ENCODE results near the gene PHF3. TPM values are rescaled to one million over a fixed set of nuclear protein-coding genes. Genes with fewer than 3 reads are reported as not detected.

PHF3 gene
- total RNA-seq, 2 experiments from 2014 or later: 54.8 to 92.5 TPM

GRCh38 chr6:63630466-63630865, 5.1 kb upstream of the PHF3 start:
- no peak overlapping the region for H3K27ac ChIP-seq (ENCODE audit: low read depth, low read length, poor library complexity, severe bottlenecking)
- ChIA-PET POLR2A (interaction anchor here (0.6 to 1.0 kb wide), 4 partner anchors 26 to 134 kb away, joined by 3 to 4 read pairs (median 3); no protein-coding TSS in a partner anchor), CTCF (ENCODE audit: unreplicated experiment) (no interaction called here)
- BruUV-seq (replicated peaks): no TSS peak
- no peak for TF ChIP-seq EZH2phosphoT487 (IDR thresholded peaks at IDR 0.05; ENCODE audit: borderline replicate concordance, low read depth, low read length)
- peaks cover 26% of the 10 kb centered on the region for H3K4me1 ChIP-seq (ENCODE audit: insufficient read depth, low read length, poor library complexity, severe bottlenecking)
- no peaks in the 10 kb centered on the region for H3K79me2 ChIP-seq (ENCODE audit: insufficient read depth, low read depth, low read length)
- no peak overlapping the region for H3K4me2 ChIP-seq (ENCODE audit: low read length)
- H2AFZ ChIP-seq (ENCODE audit: low read length): 0 out of 2 replicates have a peak overlapping the region, but pooled peaks have one; percentile 11
- DNase-seq (ENCODE audit: low spot score): no peak
- no peaks in the 10 kb centered on the region for H3K9me3 ChIP-seq (ENCODE audit: low read length)
- no peaks in the 10 kb centered on the region for H3K9me2 ChIP-seq (ENCODE audit: insufficient read depth, low read length)
- H4K20me1 ChIP-seq (ENCODE audit: insufficient read depth, low read length): no peaks in the 10 kb centered on the region
- intact Hi-C loops (cut with micrococcal nuclease; ENCODE audit: unreplicated experiment): no loop called here
- no peaks in the 10 kb centered on the region for H3K36me3 ChIP-seq (ENCODE audit: insufficient read depth, low read length)
- H3K4me3 ChIP-seq (ENCODE audit: low read depth, low read length, poor library complexity, severe bottlenecking): no peak overlapping the region

GRCh38 chr6:63634630-63635029, 972 bp upstream of the PHF3 start:
- Histone ChIP-seq H4K20me1 (ENCODE audit: insufficient read depth, low read length) (peaks cover 20% of the 10 kb centered on the region), H3K9me2 (ENCODE audit: insufficient read depth, low read length) (no peaks in the 10 kb centered on the region), H3K79me2 (ENCODE audit: insufficient read depth, low read depth, low read length) (peaks cover 37% of the 10 kb centered on the region), H3K27ac (ENCODE audit: low read depth, low read length, poor library complexity, severe bottlenecking) (peak overlapping the region; percentile 77), H3K4me1 (ENCODE audit: insufficient read depth, low read length, poor library complexity, severe bottlenecking) (peaks cover 36% of the 10 kb centered on the region), H3K36me3 (ENCODE audit: insufficient read depth, low read length) (peaks cover 6% of the 10 kb centered on the region; the same call in 1 of the 2 replicates), H3K4me3 (ENCODE audit: low read depth, low read length, poor library complexity, severe bottlenecking) (peak overlapping the region; percentile 78), H2AFZ (ENCODE audit: low read length) (peak overlapping the region; percentile 98), H3K9me3 (ENCODE audit: low read length) (no peaks in the 10 kb centered on the region), H3K4me2 (ENCODE audit: low read length) (peak overlapping the region; percentile 92)
- CTCF ChIA-PET (ENCODE audit: unreplicated experiment): interaction anchor here (1.3 to 1.5 kb wide), 2 partner anchors 29 to 47 kb away, joined by 4 to 6 read pairs; no protein-coding TSS in a partner anchor
- peak; percentile 10 for DNase-seq (ENCODE audit: low spot score)
- POLR2A ChIA-PET: interaction anchor here (0.6 to 2.5 kb wide), 19 partner anchors 10 to 286 kb away, joined by 3 to 15 read pairs (median 4); no protein-coding TSS in a partner anchor
- intact Hi-C loops (cut with micrococcal nuclease; ENCODE audit: unreplicated experiment): no loop called here
- BruUV-seq (replicated peaks): no TSS peak
- TF ChIP-seq EZH2phosphoT487 (IDR thresholded peaks at IDR 0.05; ENCODE audit: borderline replicate concordance, low read depth, low read length) (no peak), CTCF (conservative IDR thresholded peaks at IDR 0.05; ENCODE audit: low read length) (no peak)

GRCh38 chr6:63635215-63635587, 401 bp upstream of the PHF3 start:
- ChIA-PET POLR2A (interaction anchor here (0.6 to 2.5 kb wide), 20 partner anchors 10 to 282 kb away, joined by 3 to 15 read pairs (median 4); no protein-coding TSS in a partner anchor), CTCF (ENCODE audit: unreplicated experiment) (interaction anchor here (1.3 to 1.5 kb wide), 2 partner anchors 29 to 46 kb away, joined by 4 to 6 read pairs; no protein-coding TSS in a partner anchor)
- intact Hi-C loops (cut with micrococcal nuclease; ENCODE audit: unreplicated experiment): no loop called here
- DNase-seq (ENCODE audit: low spot score): no peak
- H3K9me2 ChIP-seq (ENCODE audit: insufficient read depth, low read length): no peaks in the 10 kb centered on the region
- H3K4me1 ChIP-seq (ENCODE audit: insufficient read depth, low read length, poor library complexity, severe bottlenecking): peaks cover 42% of the 10 kb centered on the region
- H4K20me1 ChIP-seq (ENCODE audit: insufficient read depth, low read length): peaks cover 25% of the 10 kb centered on the region
- H3K79me2 ChIP-seq (ENCODE audit: insufficient read depth, low read depth, low read length): peaks cover 43% of the 10 kb centered on the region
- H3K27ac ChIP-seq (ENCODE audit: low read depth, low read length, poor library complexity, severe bottlenecking): peak overlapping the region; percentile 77
- H3K36me3 ChIP-seq (ENCODE audit: insufficient read depth, low read length): peaks cover 12% of the 10 kb centered on the region; the same call in 1 of the 2 replicates
- TF ChIP-seq EZH2phosphoT487 (IDR thresholded peaks at IDR 0.05; ENCODE audit: borderline replicate concordance, low read depth, low read length) (no peak), CTCF (conservative IDR thresholded peaks at IDR 0.05; ENCODE audit: low read length) (no peak)
- peak overlapping the region; percentile 92 for H3K4me2 ChIP-seq (ENCODE audit: low read length)
- H2AFZ ChIP-seq (ENCODE audit: low read length): peak overlapping the region; percentile 98
- H3K4me3 ChIP-seq (ENCODE audit: low read depth, low read length, poor library complexity, severe bottlenecking): peak overlapping the region; percentile 78
- BruUV-seq (replicated peaks): TSS peak; percentile 74
- no peaks in the 10 kb centered on the region for H3K9me3 ChIP-seq (ENCODE audit: low read length)

Measured in OCI-LY7 (cell line).